NCI-H2107 treated with DMSO at 0.1 percent for 48 hours (cell line): ENCODE measurements around the gene PAK2.
"Not testable (repeated sequence)": the region's sequence is repeated elsewhere in the genome, so short reads cannot be mapped to it uniquely, and the experiment has no call there.

Experiments used
- DNase-seq: peaks from one replicate; lab custom pipeline; 2025; ENCODE audit not compliant: unreplicated experiment; lab: John Stamatoyannopoulos, UW

The PAK2 gene

DNA sequence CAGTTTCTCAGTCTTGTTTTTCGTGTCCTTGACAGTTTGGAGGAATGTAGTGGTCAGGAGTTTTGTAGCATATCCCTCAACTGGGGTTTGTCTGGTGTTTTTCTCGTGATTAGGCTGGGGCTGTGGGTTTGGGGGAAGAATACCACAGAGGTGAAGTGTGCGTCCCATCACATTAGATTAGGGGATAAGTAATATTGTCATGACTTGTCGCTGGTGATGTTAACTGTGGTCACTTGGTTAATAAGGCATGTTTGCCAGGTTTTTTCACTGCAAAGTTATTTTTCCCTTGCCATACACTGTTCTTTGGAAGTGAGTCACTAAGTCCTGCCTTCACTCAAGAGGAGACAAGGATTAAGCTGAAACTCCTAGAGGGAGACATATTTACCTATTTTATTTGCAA lies 39.1 kb downstream of the PAK2 start:
- no peak for DNase-seq

DNA sequence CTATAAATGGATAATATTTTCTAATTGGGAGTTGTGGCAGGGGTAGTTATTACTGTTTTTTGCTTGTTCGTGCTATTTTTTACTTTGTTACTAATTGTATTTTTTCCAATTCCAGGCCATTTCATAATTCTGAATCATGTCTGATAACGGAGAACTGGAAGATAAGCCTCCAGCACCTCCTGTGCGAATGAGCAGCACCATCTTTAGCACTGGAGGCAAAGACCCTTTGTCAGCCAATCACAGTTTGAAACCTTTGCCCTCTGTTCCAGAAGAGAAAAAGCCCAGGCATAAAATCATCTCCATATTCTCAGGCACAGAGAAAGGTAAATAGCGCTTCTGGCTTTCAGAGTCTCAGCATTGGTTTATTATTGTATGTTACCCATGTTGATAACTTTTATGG lies 42.9 kb downstream of the PAK2 start:
- no peak for DNase-seq

DNA sequence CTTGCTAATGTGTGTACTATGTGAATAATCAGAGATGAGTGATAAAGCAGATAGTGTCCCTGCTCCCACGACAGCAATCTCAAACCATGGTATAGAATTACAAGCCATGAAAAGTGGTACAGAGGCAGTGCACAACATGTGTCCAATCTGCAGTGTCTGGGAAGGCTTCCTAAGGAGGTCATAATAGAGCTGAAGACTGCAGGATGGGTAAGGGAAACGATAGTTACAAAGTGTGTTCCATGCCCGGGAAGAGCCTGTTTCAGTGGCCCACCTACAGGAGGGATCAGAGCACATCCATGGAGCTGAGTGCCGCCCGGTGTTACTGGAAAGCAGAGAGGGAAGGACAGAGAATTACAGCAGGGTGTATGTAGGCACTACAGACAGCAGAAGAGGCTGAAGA lies 48.9 kb downstream of the PAK2 start:
- peak; percentile 40 for DNase-seq

DNA sequence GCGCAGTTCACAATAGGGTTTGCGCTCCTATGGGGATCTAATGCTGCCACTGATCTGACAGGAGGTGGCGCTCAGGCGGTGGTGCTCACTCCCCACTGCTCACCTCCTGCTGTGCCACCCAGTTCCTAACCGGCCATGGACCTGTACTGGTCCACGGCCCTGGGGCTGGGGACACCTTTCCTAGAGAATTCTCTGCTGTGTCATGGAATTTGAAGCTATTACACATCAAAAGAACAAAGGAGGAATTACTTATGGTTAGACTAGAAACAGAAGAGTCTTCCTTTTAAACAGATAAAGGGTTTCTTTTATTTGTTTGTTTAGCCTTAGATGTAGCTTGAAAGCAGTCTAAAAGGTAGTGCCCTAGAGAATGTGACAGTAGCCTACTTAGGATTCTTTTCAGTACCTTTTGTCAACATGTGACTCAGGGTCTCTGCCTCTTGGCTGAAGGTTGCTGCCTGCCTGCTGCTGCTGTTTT lies 50.3 kb downstream of the PAK2 start:
- no peak for DNase-seq

DNA sequence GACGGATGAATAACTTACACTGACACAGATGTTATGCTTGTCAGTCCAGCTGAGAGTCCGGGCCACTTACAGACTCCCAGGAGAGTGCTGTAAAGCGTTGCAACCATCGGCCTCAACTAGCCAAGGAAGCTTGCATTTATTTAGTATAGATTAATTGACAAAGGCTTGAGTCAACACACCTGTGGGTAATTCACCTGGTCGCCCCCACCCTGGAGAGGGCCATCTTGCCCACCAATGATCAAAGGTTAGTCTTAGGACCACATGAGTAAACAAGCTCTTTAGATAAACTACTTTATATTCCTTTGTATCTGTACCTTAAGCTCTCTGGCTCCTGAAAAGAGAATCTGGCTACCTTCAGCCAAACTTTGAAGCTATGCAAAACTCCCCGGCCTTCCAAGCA lies 51.0 kb downstream of the PAK2 start:
- DNase-seq, result no peak

DNA sequence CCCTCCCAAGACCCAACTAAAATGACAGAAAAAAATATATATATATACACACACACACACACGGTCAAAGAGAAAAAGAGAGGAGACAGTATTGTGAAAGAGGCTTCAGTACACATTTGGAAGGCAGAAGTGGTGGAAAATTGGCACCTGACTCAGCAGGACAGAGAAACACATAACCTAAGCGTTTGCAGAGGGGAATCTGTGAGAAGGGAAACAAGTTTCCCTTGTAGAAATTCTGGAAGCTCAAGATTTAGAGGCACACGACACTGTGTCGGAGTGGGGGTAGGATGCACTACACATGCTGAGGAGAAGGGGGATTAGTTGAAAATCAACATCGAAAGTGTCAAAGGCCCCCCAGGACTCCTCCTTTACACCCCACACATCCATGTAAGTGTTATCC lies 53.1 kb downstream of the PAK2 start:
- DNase-seq, result no peak

DNA sequence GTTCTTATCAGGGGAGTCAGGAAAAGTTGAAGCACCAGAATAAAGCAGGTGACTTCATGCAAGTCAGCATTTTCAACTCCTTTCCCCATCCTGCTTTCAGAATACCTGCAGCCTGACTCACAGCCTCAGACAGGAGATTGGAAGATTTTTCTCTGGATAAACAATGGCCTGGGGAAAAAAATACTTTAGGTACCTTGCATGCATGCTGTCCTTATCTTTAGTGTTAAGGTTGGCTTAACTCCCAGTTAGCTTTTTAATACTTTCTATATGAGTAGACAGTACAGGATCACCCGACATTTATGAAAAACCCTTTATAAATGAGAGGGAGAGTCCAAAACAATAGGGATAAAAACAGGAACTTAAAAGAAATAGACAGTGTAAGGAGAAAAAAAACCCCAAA lies 53.6 kb downstream of the PAK2 start:
- no peak for DNase-seq

DNA sequence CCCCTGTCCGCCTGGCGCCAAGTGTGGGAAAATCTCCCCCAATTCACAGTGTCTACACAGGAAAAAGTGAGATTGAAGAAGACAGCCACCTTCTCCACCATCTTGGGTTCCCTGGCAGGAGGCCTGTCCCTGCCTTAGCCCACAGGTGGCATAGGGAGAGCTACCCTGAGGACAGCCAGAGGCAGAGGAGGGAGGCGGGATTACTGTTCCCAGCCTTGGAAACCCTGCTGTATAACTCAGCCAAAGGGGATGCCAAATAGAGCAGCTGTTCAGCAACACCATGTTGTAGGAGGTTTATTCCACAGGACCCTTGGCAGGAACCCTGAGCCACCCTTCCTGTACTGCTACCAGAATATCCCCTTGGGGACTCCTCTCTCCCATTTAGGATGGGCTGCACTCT lies 54.8 kb downstream of the PAK2 start:
- no peak for DNase-seq

DNA sequence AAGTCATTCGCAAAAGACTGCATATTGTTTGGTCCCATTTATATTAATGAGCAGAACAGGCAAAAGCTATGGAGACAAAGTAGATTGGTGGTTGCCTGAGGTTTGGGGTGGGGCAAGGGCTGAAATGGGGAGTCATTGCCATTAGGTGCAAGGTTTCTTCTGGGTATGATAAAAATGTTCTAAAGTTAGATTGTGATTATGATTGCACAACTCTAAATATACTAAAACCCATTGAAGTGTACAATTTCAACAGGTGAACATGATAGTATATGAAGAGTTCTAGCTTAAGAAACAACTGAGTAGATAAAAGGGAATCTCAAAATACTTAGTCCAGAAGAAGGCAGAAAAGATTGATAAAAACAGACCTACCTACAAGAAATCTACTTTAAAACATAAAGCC lies 56.7 kb downstream of the PAK2 start:
- DNase-seq, result no peak

DNA sequence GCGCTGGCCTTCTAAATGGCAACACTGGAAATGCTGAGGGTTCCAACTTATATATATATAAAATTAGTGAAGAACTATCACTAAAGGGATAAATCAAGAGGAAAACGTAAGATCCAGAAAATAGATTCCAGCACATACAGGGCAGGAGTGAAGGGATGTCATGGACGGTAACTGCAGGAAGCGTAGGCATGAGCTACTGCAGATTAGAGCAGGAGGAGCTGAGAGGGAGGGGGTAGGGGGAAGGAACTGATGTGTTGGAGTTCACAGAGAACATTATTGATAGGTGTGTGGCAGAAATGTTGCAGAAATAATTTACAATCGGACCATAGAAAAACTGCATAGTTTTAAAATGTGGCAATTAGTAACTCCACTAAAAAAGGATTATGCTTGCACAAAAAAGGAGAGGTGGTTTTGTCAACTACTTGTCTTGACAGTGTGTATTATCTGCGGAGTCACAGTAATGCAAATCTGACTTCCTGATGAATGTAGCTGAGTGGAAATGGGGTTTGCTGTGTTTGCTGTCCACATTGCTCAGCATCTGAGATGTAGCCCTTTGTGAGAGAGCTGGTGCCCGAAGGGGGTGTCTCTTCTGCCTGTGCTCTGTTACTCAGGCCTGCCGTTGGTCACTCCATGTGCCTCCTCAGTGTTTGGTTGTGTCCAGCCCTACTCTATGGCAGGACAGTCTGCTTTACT lies 61.2 kb downstream of the PAK2 start:
- DNase-seq, result no peak

DNA sequence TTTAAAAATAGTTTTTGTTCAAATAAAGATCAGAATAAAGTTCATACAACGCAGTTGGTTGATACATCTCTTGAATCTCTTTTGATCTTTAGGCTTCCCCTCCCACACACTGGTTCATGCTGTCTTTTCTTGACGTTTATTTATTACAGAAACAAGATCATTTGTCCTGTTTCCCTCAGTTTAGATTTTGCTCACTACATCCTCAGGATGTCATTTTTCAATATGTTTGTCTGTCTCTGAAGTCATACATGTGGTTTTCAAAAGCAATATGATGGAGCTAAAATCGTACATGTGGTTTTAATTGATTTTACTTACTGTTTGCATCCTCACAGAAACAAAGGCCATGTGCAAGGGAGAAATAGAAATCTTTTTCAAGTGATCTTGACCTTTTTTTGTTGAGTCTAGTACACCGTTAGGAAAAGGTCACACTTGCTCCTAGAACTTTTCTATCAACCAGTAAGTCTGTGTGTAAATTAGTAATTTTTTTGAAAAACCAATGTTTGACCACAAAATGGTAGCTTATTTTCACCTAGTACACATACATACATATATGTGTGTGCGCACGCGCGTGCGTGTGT lies 64.3 kb downstream of the PAK2 start:
- no peak for DNase-seq

DNA sequence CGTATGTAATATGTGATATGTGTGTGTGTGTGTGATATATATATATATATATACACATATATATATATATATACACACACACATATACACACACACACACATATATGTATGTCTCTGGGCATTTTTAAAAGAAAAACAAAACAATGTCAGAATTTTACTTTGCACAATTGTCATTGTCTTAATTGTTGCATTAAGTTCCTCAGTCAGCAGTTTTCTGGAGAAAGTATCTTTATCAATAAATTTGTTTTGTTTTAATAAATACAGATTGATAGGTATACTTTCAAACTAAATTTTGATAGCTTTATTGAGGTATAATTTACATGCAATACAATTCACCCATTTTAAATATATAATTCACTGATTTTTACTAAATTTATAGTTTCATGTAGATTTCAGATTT lies 65.1 kb downstream of the PAK2 start:
- no peak for DNase-seq

DNA sequence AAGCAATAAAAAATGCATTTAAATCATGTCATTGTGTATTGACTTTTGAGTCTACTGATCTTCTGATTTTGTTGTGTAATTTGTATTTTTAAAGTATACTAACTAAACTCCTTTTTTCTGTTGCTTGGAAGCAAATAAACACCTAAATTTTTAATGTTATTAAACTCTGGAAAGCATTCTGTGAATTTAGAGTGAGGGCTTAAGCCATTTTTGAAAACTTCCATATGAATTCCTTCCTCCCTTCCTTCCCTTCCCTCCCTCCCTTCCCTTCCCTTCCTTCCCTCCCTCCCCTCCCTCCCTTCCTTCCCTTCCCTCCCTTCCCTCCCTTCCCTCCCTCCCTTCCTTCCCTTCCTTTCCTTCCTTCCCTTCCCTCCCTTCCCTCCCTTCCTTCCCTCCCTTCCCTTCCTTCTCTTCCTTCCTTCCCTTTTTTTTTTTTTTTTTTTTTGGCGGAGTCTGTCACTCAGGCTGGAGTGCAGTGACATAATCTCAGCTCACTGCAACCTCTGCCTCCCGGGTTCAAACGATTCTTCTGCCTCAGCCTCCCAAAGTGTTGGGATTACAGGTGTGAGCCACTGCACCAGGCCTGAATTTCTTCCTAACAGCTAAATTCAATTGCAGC lies 71.4 kb downstream of the PAK2 start:
- no peak for DNase-seq

DNA sequence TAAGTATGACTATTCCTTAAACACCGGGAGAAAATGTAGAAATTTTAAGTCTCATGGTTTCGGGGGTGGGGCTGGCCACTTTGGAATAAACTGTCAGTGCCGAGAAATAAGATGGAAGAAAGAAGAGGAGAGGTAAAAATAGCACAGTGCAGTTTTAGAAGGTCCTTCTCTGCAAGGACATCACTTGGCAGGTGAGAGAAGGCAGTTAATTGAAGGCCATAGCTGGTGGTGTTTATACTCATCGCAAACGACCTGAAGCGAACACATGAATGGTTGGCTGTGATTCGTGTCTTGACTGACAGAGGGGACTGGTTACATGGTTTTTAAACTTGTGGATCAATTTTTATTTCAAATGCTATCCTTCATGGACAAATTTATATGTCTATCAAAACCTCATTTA lies 73.2 kb downstream of the PAK2 start:
- no peak for DNase-seq

DNA sequence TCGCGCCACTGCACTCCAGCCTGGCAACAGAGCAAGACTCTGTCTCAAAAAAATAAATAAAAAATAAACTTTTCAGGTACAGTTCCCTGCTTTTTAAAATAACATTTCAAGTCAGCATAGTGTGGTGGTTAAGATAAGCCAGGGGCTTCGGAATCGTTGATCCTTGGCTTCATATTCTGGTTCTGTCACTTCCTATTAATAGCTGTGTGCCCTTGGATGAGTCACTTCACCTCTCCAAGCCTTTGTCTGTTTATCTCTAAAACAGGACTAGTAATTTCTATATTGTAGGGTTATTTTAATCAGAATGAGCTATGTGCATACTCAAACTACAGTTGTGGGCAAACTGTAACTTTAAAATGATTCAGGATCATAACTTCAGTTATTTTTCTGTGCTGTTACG lies 74.2 kb downstream of the PAK2 start:
- DNase-seq, result no peak

DNA sequence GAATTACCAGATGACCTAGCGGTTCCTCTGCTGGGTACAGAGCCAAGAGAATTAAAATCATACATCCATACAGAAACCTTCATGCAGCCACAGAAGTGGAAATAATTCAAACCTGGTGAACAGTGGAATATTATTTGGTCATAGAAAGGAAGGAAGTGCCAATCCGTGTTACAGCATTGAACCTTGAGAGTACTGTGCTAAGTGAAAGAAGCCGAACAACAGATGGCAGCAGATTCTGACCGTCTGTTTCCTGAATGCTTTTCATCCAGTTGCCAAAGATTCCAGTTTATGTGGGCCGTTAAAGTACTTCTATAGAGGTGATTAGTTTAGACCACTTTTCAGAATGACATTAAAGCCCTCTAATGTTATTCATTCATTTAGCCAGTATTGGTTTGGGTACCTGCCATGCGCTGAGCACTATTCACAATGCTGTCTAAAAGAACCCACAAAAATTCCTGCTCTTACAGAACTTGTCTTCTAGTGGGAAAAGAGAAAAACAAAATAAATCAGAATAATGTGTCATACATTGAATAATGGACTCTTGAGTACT lies 82.2 kb downstream of the PAK2 start:
- no peak for DNase-seq

DNA sequence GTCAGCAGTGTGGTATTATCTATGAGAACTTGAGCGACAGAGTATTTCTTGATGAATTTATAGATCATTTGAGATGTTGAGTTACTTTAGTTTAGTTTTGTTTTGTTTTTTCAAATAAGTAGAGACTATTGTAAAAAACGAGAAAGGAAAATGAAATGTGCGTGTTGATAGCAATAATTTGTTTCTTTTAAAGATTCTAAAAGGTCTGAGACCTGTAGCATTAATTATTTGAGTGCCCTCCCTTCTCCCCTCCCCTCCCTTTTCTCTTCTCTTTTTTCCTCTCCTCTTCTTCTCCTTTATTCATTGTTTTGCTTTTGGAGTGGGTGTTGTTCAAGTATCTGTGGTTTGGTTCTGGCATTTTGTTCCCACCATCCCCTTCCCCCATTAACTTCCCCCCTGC lies 90.0 kb downstream of the PAK2 start:
- DNase-seq, result not testable (repeated sequence)

DNA sequence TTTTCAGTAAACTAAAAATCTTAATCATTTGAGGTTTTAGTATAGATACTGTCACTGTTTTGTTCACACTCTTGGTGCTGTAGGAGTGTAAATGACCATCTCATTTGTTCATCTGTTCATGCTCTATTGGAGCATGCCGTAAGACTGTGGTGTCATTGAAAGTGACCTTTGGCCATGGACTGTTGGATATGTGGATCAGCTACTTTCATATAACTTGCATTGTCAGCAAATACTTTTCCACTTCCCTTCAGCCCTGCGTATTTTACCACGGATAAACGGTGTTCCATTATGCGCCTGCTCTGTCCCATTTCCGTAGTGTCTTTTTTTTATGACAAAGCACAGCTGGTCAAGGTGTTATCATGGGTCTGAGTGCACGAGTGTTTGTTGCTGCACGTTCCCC lies 95.4 kb downstream of the PAK2 start:
- DNase-seq, result no peak

DNA sequence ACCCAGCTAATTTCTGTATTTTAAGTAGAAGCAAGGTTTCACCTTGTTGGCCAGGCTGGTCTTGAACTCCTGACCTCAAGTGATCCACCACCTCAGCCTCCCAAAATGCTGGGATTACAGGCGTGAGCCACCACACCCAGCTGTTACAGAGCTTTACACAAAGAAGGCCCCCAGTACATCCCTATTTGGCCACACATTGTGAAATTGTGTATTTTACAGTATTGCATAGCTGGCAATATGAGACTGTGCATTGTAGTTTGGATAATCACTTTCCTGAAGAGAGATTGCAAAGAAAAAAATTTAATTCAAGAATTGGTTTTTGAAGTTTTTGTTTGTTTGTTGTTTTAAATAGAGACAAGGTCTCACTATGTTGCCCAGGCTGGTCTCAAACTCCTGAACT lies 97.0 kb downstream of the PAK2 start:
- DNase-seq, result not testable (repeated sequence)

DNA sequence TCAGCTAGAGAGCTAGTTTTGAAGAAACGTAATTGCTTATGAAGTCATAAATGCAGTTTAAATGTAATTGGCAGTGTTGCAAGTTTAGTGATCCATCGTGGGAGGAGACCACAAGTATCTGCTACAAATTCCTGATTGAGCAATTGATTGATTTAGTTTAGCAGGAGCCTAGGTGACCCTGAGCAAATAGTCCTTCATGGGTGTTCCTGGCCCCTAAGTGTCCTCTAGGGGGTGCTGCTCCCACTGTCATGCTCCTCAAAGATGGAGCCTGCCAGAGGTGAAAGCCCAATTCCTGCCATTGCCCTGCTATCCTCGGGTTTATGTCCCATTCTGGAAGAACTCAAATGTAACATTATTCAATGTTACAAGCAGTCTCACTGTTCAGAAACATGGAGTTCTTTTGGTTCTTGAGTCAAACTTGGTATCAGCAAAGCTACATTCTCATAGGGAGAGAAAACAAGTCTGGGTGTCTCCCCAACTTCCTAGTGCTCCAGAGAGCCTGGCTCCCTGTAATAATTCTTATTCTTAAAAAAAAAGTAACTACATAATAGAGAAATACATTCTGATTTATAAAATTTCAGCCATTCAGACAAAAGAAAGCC lies 98.3 kb downstream of the PAK2 start:
- DNase-seq, result peak; percentile 91

DNA sequence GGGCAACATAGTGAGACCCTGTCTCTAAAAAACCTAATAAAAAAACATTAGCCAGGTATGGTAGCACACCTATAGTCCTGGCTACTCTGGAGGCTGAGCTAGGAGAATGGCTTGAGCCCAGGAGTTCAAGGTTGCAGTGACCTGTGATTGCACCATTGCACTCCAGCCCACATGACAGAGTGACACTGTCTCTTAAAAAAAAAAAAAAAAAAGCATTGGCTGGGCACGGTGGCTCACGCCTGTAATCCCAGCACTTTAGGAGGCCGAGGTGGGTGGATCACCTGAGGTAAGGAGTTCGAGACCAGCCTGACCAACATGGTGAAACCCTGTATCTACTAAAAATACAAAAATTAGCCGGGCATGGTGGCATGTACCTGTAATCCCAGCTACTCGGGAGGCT lies 99.7 kb downstream of the PAK2 start:
- not testable (repeated sequence) for DNase-seq
